ENCODE data around the gene MST1. TPM values are rescaled to one million over a fixed set of nuclear protein-coding genes. Genes with fewer than 3 reads are reported as not detected.

MST1 gene
- total RNA-seq, 1 donor = 2.9 TPM

DNA sequence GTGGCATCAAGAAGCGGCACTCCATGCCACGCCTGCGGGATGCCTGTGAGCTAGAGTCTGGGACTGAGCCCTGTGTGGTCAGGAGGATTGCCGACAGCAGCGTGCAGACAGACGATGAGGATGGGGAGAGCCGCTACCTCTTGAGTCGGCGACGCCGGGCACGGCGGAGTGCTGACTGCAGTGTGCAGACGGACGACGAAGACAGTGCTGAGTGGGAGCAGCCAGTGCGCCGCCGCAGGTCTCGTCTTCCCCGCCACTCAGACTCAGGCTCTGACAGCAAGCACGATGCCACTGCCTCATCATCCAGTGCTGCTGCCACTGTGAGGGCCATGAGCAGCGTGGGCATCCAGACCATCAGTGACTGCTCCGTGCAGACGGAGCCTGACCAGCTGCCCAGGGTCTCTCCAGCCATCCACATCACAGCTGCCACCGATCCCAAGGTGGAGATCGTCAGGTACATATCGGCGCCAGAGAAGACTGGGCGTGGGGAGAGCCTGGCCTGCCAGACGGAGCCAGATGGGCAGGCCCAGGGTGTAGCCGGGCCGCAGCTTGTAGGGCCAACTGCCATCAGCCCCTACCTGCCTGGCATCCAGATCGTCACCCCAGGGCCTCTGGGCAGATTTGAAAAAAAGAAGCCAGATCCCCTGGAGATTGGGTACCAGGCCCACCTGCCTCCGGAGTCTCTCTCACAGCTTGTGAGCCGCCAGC, 31.9 kb downstream of the MST1 start:
- H3K4me3 ChIP-seq (ENCODE audit: low read depth, low read length) = no peak overlapping the region
- TF ChIP-seq, protein P1, sequence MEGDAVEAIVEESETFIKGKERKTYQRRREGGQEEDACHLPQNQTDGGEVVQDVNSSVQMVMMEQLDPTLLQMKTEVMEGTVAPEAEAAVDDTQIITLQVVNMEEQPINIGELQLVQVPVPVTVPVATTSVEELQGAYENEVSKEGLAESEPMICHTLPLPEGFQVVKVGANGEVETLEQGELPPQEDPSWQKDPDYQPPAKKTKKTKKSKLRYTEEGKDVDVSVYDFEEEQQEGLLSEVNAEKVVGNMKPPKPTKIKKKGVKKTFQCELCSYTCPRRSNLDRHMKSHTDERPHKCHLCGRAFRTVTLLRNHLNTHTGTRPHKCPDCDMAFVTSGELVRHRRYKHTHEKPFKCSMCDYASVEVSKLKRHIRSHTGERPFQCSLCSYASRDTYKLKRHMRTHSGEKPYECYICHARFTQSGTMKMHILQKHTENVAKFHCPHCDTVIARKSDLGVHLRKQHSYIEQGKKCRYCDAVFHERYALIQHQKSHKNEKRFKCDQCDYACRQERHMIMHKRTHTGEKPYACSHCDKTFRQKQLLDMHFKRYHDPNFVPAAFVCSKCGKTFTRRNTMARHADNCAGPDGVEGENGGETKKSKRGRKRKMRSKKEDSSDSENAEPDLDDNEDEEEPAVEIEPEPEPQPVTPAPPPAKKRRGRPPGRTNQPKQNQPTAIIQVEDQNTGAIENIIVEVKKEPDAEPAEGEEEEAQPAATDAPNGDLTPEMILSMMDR (IDR thresholded peaks at IDR 0.05; ENCODE audit: insufficient read depth, low read length) = no peak
- DNase-seq (ENCODE audit: low read depth) = no peak

DNA sequence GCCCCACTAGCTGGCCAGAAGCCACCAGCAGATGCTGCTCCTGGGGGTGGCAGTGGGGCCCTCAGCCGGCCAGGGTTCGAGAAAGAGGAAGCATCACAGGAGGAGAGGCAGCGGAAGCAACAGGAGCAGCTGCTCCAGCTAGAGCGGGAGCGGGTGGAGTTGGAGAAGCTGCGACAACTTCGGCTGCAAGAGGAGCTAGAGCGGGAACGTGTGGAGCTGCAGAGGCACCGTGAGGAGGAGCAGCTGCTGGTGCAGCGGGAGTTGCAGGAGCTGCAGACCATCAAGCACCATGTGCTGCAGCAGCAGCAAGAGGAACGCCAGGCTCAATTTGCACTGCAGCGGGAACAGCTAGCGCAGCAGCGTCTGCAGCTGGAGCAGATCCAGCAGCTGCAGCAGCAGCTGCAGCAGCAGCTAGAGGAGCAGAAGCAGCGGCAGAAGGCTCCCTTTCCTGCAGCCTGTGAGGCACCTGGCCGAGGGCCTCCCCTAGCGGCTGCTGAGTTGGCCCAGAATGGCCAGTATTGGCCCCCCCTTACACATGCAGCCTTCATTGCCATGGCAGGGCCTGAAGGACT, 32.6 kb downstream of the MST1 start:
- no peak overlapping the region for H3K4me3 ChIP-seq (ENCODE audit: low read depth, low read length)
- TF ChIP-seq, protein P1 (IDR thresholded peaks at IDR 0.05; ENCODE audit: insufficient read depth, low read length) = peak; percentile 21
- DNase-seq (ENCODE audit: low read depth) = no peak

DNA sequence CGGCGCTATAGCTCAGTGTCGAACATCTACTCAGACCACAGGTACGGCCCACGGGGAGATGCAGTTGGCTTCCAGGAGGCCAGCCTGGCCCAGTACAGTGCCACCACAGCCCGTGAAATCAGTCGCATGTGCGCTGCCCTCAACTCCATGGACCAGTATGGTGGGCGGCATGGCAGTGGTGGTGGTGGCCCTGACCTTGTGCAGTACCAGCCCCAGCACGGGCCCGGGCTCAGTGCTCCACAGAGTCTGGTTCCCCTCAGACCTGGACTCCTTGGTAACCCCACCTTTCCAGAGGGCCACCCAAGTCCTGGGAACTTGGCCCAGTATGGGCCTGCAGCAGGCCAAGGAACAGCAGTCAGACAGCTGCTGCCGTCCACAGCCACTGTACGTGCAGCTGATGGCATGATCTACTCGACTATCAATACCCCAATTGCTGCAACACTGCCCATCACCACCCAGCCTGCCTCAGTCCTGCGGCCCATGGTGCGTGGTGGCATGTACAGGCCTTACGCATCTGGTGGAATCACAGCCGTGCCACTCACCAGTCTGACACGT, 33.5 kb downstream of the MST1 start:
- TF ChIP-seq, protein P1 (IDR thresholded peaks at IDR 0.05; ENCODE audit: insufficient read depth, low read length) = no peak
- DNase-seq (ENCODE audit: low read depth) = no peak
- H3K4me3 ChIP-seq (ENCODE audit: low read depth, low read length) = no peak overlapping the region

DNA sequence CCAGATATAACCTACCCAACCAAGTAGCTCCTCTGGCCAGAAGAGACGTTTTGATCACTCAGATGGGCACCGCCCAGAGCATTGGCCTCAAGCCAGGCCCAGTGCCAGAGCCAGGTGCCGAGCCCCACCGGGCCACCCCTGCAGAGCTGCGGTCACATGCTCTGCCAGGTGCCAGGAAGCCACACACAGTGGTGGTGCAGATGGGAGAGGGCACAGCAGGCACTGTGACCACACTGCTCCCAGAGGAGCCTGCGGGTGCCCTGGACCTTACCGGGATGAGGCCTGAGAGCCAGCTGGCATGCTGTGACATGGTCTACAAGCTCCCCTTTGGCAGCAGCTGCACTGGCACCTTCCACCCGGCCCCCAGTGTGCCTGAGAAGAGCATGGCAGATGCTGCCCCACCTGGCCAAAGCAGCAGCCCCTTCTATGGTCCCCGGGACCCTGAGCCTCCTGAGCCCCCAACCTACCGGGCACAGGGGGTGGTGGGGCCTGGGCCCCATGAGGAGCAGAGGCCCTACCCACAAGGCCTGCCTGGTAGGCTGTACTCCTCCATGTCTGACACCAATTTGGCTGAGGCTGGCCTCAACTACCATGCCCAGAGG, 34.2 kb downstream of the MST1 start:
- TF ChIP-seq, protein P1 (IDR thresholded peaks at IDR 0.05; ENCODE audit: insufficient read depth, low read length) = no peak
- no peak overlapping the region for H3K4me3 ChIP-seq (ENCODE audit: low read depth, low read length)

DNA sequence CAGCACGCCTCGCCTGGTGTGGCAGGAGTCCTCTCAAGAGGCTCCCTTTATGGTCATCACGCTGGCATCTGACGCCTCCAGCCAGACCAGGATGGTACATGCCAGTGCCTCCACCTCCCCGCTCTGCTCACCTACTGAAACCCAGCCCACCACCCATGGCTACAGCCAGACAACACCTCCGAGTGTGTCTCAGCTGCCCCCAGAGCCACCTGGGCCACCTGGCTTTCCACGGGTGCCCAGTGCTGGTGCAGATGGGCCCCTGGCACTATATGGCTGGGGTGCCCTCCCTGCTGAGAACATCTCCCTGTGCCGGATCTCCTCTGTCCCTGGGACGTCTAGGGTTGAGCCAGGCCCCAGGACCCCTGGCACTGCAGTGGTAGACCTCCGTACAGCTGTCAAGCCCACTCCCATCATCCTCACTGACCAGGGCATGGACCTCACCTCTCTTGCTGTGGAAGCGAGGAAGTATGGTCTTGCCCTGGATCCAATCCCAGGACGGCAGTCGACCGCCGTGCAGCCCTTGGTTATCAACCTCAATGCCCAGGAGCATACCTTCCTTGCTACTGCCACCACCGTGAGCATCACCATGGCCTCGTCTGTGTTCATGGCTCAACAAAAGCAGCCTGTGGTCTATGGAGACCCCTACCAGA, 35.0 kb downstream of the MST1 start:
- no peak overlapping the region for H3K4me3 ChIP-seq (ENCODE audit: low read depth, low read length)
- no peak for DNase-seq (ENCODE audit: low read depth)
- TF ChIP-seq, protein P1 (IDR thresholded peaks at IDR 0.05; ENCODE audit: insufficient read depth, low read length) = no peak

More for the DNA sequence above, 34.2 kb downstream of the MST1 start:
- DNase-seq (ENCODE audit: low read depth) = no peak

DNA sequence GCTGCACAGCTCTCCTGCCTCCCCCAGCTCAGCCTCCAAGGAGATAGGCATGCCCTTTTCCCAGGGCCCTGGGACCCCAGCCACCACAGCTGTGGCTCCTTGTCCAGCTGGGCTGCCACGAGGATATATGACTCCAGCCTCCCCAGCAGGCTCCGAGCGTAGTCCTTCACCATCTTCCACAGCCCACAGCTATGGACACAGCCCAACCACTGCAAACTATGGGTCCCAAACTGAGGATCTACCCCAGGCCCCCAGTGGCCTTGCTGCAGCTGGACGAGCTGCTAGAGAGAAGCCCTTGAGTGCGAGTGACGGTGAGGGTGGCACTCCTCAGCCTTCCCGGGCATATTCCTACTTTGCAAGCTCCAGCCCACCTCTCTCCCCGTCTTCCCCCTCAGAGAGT, 35.7 kb downstream of the MST1 start:
- no peak overlapping the region for H3K4me3 ChIP-seq (ENCODE audit: low read depth, low read length)
- TF ChIP-seq, protein P1 (IDR thresholded peaks at IDR 0.05; ENCODE audit: insufficient read depth, low read length) = no peak
- no peak for DNase-seq (ENCODE audit: low read depth)
